Hepatic stellate cell (primary cell): ENCODE data around the gene CTCFL.

Experiments used
- DNase-seq: peaks from one replicate; pipeline ENCODE4 v3.0.0; 2011; ENCODE audit warnings: low spot score

The CTCFL gene

DNA sequence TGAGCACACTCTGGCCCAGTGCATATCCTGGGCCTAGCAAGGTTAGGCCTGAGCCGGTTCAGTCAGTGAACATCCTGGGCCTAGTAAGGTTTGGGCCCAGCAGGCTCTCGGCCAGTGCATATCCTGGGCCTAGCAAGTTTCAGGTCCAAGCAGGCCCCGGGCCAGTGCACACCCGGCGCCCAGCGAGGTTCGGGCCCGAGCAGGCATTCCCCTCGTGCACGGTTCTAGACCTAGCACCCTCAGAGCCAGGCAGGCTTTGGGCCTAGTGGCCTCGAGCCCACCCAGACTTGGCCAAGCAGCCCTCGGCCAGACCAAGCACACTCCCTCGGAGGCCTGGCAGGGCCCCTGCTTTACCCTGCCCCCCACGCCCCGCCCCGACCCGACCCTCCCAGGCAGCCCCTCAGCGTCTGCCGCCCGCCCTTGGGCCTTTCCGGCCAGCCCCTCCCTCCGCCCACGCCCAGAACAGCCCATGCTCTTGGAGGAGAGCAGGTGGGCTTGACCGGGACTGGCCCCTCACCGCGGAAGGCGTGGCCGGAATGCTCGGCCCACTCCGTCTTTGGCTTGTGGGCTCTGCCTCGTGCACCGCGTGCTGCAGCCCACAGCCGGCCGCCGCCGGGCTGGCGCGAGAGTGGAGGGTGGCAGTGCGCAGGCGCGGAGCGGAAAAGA, at the start of gene CTCFL:
Gene CTCFL (minus strand): TSS at position 630 of the 666 bp plus-strand sequence. CDS start 935 bp downstream, outside the sequence.
- no peak for DNase-seq

GRCh38 chr20:57573894-57574293, 49.0 kb upstream of the CTCFL start:
- no peak for DNase-seq

DNA sequence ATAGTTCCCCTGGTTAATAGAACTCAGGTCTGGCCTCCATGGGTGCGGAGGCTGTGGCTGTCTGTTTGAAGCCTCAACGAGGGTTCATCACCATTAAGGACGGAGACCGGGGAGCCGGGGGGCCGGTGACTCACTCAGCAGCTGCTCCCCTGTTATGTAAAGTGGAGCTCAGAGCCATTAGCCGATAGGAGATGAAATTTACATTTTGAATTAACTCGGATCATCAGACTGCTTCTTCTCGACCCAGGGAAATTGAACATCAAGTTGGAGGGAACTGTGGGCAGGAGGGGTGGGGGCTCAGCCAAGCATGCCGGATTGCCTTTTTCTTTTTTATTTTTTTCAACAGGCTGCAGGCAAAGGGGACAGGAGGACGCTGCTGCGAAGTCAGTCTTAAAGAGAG, 48.3 kb upstream of the CTCFL start:
- DNase-seq: no peak

DNA sequence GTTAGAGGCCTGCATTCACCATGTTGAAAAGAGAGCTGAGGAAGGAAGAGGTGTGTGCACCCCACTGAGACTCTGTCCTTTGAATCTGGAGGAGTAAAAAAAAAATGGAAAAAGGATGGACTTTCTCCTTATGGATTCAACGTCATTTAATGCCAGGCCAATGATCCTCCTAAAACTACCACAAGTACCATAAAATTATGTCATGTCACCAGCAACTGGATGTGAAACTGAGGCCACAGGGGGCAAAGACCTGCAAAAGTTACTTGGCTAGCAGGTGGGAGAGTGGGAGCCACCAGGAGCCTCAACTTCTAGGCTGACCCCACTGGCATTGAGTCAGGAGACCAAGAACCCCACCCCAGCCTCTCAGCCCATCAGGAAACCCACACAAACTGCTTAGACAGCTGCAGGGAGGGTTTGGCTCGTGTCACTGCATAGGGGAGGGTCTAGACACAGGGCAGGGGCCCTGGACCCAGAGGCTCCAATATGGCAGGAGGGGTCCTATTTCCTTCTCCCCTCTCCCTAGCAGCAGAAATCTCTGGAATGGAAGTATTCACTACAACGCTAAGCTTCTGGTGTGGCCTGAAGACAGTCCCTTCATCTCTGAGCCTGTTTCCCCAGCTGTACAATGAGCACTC, 47.0 kb upstream of the CTCFL start:
- no peak for DNase-seq

- no peak for DNase-seq
Observed at GRCh38 chr20:57570920-57571319, 46.0 kb upstream of the CTCFL start.

GRCh38 chr20:57570145-57570850, 45.4 kb upstream of the CTCFL start:
- DNase-seq: no peak

- no peak for DNase-seq
Observed at GRCh38 chr20:57568960-57569359, 44.0 kb upstream of the CTCFL start.

GRCh38 chr20:57568088-57568896, 43.4 kb upstream of the CTCFL start:
- DNase-seq: no peak

DNA sequence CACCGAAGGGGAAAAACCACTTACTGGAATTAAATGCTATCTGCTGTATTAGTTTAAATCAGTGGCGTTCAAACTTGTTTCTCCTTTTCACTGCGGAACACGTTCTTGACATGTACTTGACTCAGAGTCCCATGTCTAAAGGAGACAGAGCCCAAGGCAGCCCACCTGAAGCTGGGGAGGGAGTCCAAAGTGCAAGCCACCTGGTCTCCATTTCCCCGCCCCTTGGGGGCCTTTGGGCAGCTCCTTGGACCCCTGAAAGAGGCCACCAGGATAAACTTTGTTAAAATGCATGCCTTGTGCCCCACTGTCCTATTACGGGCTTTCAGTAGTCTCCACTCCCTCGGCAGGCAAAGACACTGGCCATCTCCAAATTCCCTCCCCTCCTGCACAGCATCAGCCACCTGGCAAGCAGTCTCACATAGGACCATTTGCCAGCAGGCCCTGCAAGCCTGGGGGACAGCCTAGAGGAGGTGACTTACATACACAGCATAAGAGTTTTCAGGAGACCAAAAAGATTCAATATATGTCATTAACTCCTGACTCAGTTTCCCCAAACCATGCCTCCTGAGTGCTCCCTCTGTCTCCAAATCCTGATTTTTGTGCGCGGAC, 42.6 kb upstream of the CTCFL start:
- DNase-seq: no peak

- DNase-seq: no peak
Observed at GRCh38 chr20:57566803-57567459, 42.0 kb upstream of the CTCFL start.

GRCh38 chr20:57566399-57566798, 41.5 kb upstream of the CTCFL start:
- no peak for DNase-seq

DNA sequence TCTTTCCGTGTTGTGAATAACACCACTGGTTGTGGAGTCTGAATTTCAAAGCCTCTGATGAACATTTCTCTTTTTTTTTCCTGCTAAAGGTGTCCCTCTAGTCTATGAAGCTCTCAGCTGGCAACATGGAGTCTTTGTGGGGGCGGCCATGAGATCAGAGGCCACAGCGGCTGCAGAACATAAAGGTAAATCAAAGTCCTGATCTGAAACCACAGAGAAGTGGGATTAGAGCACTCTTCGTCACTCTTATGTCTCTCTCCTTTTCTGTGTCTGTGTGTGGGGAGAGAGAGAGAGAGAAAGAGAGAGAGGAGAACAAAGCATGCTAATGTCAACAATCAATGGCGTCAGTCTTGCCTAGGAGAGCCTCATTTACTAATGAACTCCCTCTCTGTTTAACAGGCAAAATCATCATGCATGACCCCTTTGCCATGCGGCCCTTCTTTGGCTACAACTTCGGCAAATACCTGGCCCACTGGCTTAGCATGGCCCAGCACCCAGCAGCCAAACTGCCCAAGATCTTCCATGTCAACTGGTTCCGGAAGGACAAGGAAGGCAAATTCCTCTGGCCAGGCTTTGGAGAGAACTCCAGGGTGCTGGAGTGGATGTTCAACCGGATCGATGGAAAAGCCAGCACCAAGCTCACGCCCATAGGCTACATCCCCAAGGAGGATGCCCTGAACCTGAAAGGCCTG, 40.2 kb upstream of the CTCFL start:
- no peak for DNase-seq

DNA sequence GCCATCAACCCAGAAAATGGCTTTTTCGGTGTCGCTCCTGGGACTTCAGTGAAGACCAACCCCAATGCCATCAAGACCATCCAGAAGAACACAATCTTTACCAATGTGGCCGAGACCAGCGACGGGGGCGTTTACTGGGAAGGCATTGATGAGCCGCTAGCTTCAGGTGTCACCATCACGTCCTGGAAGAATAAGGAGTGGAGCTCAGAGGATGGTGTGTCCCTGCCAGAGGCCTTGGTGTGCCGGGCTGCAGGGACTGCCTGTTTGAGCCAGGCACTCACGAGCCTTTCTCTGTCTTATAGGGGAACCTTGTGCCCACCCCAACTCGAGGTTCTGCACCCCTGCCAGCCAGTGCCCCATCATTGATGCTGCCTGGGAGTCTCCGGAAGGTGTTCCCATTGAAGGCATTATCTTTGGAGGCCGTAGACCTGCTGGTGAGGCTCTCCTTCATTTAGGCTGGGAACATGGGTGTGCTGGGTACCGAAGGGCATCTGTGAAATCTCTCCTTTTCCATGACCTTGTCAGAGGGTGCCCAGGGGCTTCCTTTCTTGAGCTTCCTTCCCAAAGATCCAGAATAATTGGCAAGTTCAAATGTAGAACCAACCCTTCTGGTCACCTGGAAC, 39.4 kb upstream of the CTCFL start:
- no peak for DNase-seq

- no peak for DNase-seq
Observed at GRCh38 chr20:57563522-57563921, 38.6 kb upstream of the CTCFL start.

GRCh38 chr20:57562541-57563465, 37.9 kb upstream of the CTCFL start:
- no peak for DNase-seq

- DNase-seq: no peak
Observed at GRCh38 chr20:57561356-57562279, 36.7 kb upstream of the CTCFL start.

DNA sequence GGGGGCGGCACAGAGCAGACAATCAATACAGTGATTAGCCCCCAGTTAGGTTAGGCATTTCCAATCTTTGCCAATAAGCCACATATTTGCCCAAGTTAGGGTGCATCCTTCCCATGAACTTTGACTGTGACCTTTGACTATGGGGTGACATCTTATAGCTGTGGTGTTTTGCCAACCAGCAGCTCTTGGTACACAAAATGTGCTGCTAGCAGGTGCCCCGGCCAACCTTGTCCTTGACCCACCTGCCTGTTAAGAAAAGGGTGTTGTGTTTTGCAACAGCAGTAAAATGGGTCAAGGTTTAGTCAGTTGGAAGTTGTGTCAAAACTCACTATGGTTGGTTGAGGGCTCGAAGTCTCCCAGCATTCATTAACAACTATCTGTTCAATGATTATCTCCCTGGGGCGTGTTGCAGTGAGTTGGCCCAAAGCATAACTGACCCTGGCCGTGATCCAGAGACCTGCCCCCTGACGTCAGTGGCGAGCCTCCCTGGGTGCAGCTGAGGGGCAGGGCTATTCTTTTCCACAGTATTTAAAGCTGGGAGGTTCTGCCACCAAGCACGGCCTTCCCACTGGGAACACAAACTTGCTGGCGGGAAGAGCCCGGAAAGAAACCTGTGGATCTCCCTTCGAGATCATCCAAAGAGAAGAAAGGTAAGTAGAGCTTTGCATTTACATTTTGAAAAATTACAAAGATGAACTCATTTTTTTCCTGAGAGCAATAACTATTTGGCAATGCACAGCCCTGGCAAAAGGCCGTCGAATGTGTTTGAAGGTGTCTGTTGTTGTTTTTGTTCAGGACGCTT, 35.8 kb upstream of the CTCFL start, which contains the start of gene PCK1:
Gene PCK1 (plus strand): TSS at position 557 of the 802 bp plus-strand sequence. CDS start 302 bp downstream, outside the sequence.
- no peak for DNase-seq
